ENCODE data around the gene TSPAN9. TPM values are rescaled to one million over a fixed set of nuclear protein-coding genes. Genes with fewer than 3 reads are reported as not detected.
A peak's percentile ranks its signal among the peaks of the same experiment; 100 is the strongest.

Gene TSPAN9
- total RNA-seq, 3 donors from 2014 or later, result 16.8 to 44.9 (median 36.9) TPM

- H3K4me3 ChIP-seq, result no peak overlapping the region
- intact Hi-C loops (cut with DNase I; ENCODE audit: low total_unique reads), result no loop called here
- no peak for TF ChIP-seq POLR2AphosphoS5 (IDR thresholded peaks at IDR 0.05)
- TF ChIP-seq POLR2A (IDR thresholded peaks at IDR 0.05), result no peak
- TF ChIP-seq, protein P1, sequence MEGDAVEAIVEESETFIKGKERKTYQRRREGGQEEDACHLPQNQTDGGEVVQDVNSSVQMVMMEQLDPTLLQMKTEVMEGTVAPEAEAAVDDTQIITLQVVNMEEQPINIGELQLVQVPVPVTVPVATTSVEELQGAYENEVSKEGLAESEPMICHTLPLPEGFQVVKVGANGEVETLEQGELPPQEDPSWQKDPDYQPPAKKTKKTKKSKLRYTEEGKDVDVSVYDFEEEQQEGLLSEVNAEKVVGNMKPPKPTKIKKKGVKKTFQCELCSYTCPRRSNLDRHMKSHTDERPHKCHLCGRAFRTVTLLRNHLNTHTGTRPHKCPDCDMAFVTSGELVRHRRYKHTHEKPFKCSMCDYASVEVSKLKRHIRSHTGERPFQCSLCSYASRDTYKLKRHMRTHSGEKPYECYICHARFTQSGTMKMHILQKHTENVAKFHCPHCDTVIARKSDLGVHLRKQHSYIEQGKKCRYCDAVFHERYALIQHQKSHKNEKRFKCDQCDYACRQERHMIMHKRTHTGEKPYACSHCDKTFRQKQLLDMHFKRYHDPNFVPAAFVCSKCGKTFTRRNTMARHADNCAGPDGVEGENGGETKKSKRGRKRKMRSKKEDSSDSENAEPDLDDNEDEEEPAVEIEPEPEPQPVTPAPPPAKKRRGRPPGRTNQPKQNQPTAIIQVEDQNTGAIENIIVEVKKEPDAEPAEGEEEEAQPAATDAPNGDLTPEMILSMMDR (IDR thresholded peaks at IDR 0.05), result no peak
- DNase-seq (ENCODE audit: low spot score in 2 of 2), result no peak
- no peaks in the 10 kb centered on the region for H3K27me3 ChIP-seq
- no peaks in the 10 kb centered on the region for H3K36me3 ChIP-seq
- no peak overlapping the region for H3K27ac ChIP-seq
- no peaks in the 10 kb centered on the region for H3K9me3 ChIP-seq
- no peaks in the 10 kb centered on the region for H3K4me1 ChIP-seq
Measured at GRCh38 chr12:3040026-3040656, 37.0 kb upstream of the TSPAN9 start.

GRCh38 chr12:3040663-3041544 is 36.3 kb upstream of the TSPAN9 start:
- no peak for DNase-seq (ENCODE audit: low spot score in 2 of 2)
- Histone ChIP-seq H3K27me3 (no peaks in the 10 kb centered on the region), H3K4me3 (no peak overlapping the region), H3K9me3 (no peaks in the 10 kb centered on the region), H3K36me3 (no peaks in the 10 kb centered on the region), H3K27ac (no peak overlapping the region), H3K4me1 (no peaks in the 10 kb centered on the region)
- TF ChIP-seq, protein P1 (IDR thresholded peaks at IDR 0.05), result no peak
- TF ChIP-seq POLR2AphosphoS5 (IDR thresholded peaks at IDR 0.05) (no peak), POLR2A (IDR thresholded peaks at IDR 0.05) (no peak)
- intact Hi-C loops (cut with DNase I; ENCODE audit: low total_unique reads), result no loop called here

GRCh38 chr12:3041558-3042164 is 35.5 kb upstream of the TSPAN9 start:
- no peak overlapping the region for H3K27ac ChIP-seq
- no peak for TF ChIP-seq POLR2A (IDR thresholded peaks at IDR 0.05)
- no peak for TF ChIP-seq POLR2AphosphoS5 (IDR thresholded peaks at IDR 0.05)
- TF ChIP-seq, protein P1 (IDR thresholded peaks at IDR 0.05), result peak in 2 of 3 donors; percentile 28 to 44
- no peaks in the 10 kb centered on the region for H3K4me1 ChIP-seq
- H3K27me3 ChIP-seq, result no peaks in the 10 kb centered on the region
- no peak overlapping the region for H3K4me3 ChIP-seq
- intact Hi-C loops (cut with DNase I; ENCODE audit: low total_unique reads), result no loop called here
- no peaks in the 10 kb centered on the region for H3K36me3 ChIP-seq
- peak in 1 of 2 donors; percentile 25 for DNase-seq (ENCODE audit: low spot score in 2 of 2)
- no peaks in the 10 kb centered on the region for H3K9me3 ChIP-seq

DNA sequence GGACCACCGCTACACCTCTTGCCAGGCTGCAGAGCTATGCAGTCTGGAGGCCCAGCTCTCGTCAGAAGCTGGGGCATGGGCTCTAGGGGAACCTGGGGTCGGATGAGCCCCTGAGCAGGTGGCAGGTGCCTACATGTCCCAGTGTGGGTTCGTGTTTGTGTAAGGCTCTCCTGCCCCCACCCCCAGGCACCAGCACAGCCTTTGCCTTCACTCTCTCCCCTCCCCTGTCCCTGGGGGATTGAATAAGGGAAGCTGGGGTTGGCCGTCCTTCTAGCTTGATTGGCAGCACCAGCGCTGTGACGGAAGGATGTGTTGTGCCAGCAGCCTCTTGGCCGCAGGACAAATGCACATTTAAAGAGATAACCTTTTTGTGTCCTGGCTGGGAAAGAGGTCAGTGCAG is 34.8 kb upstream of the TSPAN9 start:
- Histone ChIP-seq H3K4me1 (no peaks in the 10 kb centered on the region), H3K36me3 (no peaks in the 10 kb centered on the region), H3K27ac (no peak overlapping the region), H3K27me3 (no peaks in the 10 kb centered on the region), H3K9me3 (no peaks in the 10 kb centered on the region), H3K4me3 (no peak overlapping the region)
- no peak for DNase-seq (ENCODE audit: low spot score in 2 of 2)
- TF ChIP-seq POLR2A (IDR thresholded peaks at IDR 0.05) (no peak), POLR2AphosphoS5 (IDR thresholded peaks at IDR 0.05) (no peak)
- TF ChIP-seq, protein P1 (IDR thresholded peaks at IDR 0.05), result no peak
- intact Hi-C loops (cut with DNase I; ENCODE audit: low total_unique reads), result no loop called here

DNA sequence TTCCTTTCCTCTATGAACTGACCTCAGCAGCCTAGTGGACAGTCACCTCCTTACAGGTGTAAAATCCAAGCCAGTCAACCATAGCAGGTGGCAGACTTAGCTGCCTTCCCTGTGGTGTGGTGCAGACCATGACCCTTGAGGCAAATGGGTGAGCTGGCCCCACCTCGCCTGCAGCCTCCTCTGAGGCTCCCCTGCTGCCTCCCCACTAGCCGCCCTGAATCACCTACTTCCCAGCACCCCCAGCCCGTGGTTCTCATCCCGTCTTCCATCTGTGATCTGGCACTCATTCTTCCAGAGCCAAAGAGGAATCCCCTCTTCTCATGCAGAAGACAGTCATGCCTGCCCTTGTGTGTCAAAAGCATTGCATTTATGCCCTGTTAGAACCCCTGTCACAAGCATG is 34.4 kb upstream of the TSPAN9 start:
- H3K9me3 ChIP-seq, result no peaks in the 10 kb centered on the region
- H3K27me3 ChIP-seq, result no peaks in the 10 kb centered on the region
- no peaks in the 10 kb centered on the region for H3K4me1 ChIP-seq
- DNase-seq (ENCODE audit: low spot score in 2 of 2), result no peak
- no peak overlapping the region for H3K4me3 ChIP-seq
- TF ChIP-seq POLR2AphosphoS5 (IDR thresholded peaks at IDR 0.05), result no peak
- no peak for TF ChIP-seq POLR2A (IDR thresholded peaks at IDR 0.05)
- TF ChIP-seq, protein P1 (IDR thresholded peaks at IDR 0.05), result no peak
- no peaks in the 10 kb centered on the region for H3K36me3 ChIP-seq
- intact Hi-C loops (cut with DNase I; ENCODE audit: low total_unique reads), result no loop called here
- H3K27ac ChIP-seq, result no peak overlapping the region
